ENCODE measurements around the gene DNHD1. TPM values are rescaled to one million over a fixed set of nuclear protein-coding genes. Genes with fewer than 3 reads are reported as not detected.

DNHD1 gene
- total and polyA plus RNA-seq, 2 of the 8 experiments (the other 6 are each of a cell fraction or from before 2014, with no cell fraction given), result 5.0 to 6.8 TPM

GRCh38 chr11:6457581-6458320 lies 39.3 kb upstream of the DNHD1 start (continued):
- TF ChIP-seq ATF3 (IDR thresholded peaks at IDR 0.05; ENCODE audit: insufficient read depth, low read depth, low read length), result no peak

Data from H1 (cell line).